KMS-11 (cell line): ENCODE results near the gene EXOC4.

ENCODE experiments used
- H2AFZ ChIP-seq: fragments of 200-600 bp; sonication (generic); 2 replicates; pipeline ENCODE4 v1.6.1; 2016; ENCODE audit warnings: antibody characterized with exemption, mixed run types, low read depth
- H3K27ac ChIP-seq: fragments of 200-600 bp; sonication (generic); 2 replicates; pipeline ENCODE4 v1.6.1; 2016; ENCODE audit warnings: mild to moderate bottlenecking, mixed run types
- H3K27me3 ChIP-seq: fragments of 200-600 bp; sonication (generic); 2 replicates; pipeline ENCODE4 v1.6.1; 2017; ENCODE audit warnings: mild to moderate bottlenecking, low read depth, mixed run types, moderate library complexity; ENCODE audit not compliant: insufficient read depth
- H3K36me3 ChIP-seq: fragments of 200-600 bp; sonication (generic); 2 replicates; pipeline ENCODE4 v1.6.1; 2017; ENCODE audit warnings: mild to moderate bottlenecking, mixed run types; ENCODE audit not compliant: insufficient read depth
- H3K4me1 ChIP-seq: fragments of 200-600 bp; sonication (generic); 2 replicates; pipeline ENCODE4 v1.6.1; 2016; ENCODE audit warnings: mild to moderate bottlenecking, low read depth, mixed run types; ENCODE audit not compliant: poor library complexity, severe bottlenecking
- H3K4me2 ChIP-seq: fragments of 200-600 bp; sonication (generic); 2 replicates; pipeline ENCODE4 v1.7.0; 2016; ENCODE audit warnings: mild to moderate bottlenecking, mixed run types
- H3K4me3 ChIP-seq: fragments of 200-600 bp; sonication (generic); IDR thresholded peaks from 2 replicates; pipeline ENCODE4 v1.6.1; 2017; ENCODE audit warnings: low read depth, low read length, mixed read lengths; ENCODE audit not compliant: insufficient read depth
- H3K79me2 ChIP-seq: fragments of 200-600 bp; sonication (generic); 2 replicates; pipeline ENCODE4 v1.6.1; 2016; ENCODE audit warnings: low read depth, mixed run types; ENCODE audit not compliant: insufficient read depth
- H3K9ac ChIP-seq: fragments of 200-600 bp; sonication (generic); 2 replicates; pipeline ENCODE4 v1.6.1; 2016; ENCODE audit warnings: mild to moderate bottlenecking, mixed run types
- H4K20me1 ChIP-seq: fragments of 200-600 bp; sonication (generic); 2 replicates; pipeline ENCODE4 v1.6.1; 2016; ENCODE audit warnings: mild to moderate bottlenecking, mixed run types; ENCODE audit not compliant: insufficient read depth
- TF ChIP-seq, protein P1 (sequence below): fragments of 200-600 bp; sonication (generic); conservative IDR thresholded peaks from 2 replicates; pipeline ENCODE4 v1.6.1; 2017; ENCODE audit warnings: low read depth, mild to moderate bottlenecking, antibody characterized with exemption, low read length, moderate library complexity, mixed read lengths

Gene EXOC4

DNA sequence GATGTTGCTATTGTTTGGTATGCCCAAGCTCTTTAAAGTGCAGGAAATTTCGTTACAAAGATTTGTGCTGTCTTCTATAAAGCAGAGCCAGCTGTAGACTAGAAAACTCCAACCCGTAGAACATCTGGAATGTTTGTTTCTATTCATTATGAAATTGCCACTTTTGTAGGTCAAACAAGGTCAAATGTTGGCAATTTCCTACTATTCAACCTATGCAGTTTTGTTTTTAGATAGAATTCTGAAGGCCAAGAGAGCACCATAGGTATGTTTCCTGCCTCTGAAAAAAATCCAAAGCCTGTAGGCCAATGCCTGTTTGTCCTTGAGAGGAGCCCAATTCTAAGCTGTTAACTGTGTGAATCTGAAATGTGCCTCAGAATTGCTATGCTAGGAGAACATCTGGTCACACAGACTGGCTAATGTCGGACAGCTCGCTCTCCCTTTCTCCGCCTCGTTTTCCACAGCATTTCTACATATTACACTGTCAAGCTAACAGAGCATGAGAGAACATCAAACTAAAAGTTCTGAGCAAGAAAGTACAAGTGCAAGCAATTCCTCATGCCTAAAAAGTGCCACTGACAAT is 607.1 kb downstream of the EXOC4 start:
- TF ChIP-seq, protein P1, sequence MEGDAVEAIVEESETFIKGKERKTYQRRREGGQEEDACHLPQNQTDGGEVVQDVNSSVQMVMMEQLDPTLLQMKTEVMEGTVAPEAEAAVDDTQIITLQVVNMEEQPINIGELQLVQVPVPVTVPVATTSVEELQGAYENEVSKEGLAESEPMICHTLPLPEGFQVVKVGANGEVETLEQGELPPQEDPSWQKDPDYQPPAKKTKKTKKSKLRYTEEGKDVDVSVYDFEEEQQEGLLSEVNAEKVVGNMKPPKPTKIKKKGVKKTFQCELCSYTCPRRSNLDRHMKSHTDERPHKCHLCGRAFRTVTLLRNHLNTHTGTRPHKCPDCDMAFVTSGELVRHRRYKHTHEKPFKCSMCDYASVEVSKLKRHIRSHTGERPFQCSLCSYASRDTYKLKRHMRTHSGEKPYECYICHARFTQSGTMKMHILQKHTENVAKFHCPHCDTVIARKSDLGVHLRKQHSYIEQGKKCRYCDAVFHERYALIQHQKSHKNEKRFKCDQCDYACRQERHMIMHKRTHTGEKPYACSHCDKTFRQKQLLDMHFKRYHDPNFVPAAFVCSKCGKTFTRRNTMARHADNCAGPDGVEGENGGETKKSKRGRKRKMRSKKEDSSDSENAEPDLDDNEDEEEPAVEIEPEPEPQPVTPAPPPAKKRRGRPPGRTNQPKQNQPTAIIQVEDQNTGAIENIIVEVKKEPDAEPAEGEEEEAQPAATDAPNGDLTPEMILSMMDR, result no peak
- Histone ChIP-seq H3K79me2 (no peaks in the 10 kb centered on the region), H3K27ac (no peak overlapping the region)

DNA sequence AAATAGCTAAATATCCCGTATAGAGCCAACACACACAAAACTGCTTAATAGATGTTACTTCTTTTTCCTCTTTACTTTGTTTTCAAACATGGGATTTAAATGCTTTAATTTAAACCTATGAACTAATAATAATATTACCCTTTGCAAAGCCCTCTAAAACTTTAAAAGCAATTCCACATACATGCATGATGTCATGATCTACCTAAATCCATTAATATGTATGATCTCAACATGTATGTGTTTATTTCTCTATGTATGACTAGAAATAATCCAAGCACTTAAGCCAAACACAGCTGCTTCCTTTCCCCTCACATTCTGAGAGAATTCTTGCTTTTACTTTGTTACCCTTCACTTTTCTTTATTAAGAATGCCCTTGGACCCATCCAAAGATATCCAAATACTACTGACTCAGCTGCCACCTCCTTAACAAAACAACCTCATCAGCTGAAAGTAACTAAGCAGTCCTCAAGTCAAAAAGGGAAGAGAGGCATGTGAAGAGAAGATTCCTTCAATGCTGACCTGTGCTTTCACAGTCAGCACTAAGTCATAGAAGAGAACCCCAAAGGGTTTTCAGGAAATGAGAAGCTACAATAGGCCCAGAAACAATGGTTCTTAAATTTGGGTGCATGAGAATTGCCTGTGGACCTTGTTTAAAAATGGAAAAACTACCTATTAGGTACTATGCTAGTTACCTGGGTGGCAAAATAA is 607.9 kb downstream of the EXOC4 start:
- no peak overlapping the region for H3K27ac ChIP-seq

More for the DNA sequence above, 607.1 kb downstream of the EXOC4 start:
- Histone ChIP-seq H3K4me1 (no peaks in the 10 kb centered on the region), H3K4me2 (no peak overlapping the region), H3K4me3 (no peak overlapping the region), H2AFZ (no peak overlapping the region), H4K20me1 (no peaks in the 10 kb centered on the region), H3K27me3 (no peaks in the 10 kb centered on the region), H3K9ac (no peak overlapping the region), H3K36me3 (no peaks in the 10 kb centered on the region)

GRCh38 chr7:133861876-133862275 is 609.0 kb downstream of the EXOC4 start:
- no peak overlapping the region for H3K27ac ChIP-seq
- TF ChIP-seq, protein P1, result no peak
- H4K20me1 ChIP-seq, result no peaks in the 10 kb centered on the region
- H3K4me2 ChIP-seq, result no peak overlapping the region
- H3K27me3 ChIP-seq, result no peaks in the 10 kb centered on the region
- H2AFZ ChIP-seq, result no peak overlapping the region
- no peaks in the 10 kb centered on the region for H3K36me3 ChIP-seq
- H3K4me3 ChIP-seq, result no peak overlapping the region
- H3K9ac ChIP-seq, result no peak overlapping the region
- H3K4me1 ChIP-seq, result no peaks in the 10 kb centered on the region
- H3K79me2 ChIP-seq, result no peaks in the 10 kb centered on the region

More for the DNA sequence above, 607.9 kb downstream of the EXOC4 start:
- no peaks in the 10 kb centered on the region for H3K27me3 ChIP-seq
- no peak overlapping the region for H3K4me2 ChIP-seq
- no peaks in the 10 kb centered on the region for H3K4me1 ChIP-seq
- no peaks in the 10 kb centered on the region for H4K20me1 ChIP-seq
- TF ChIP-seq, protein P1, result no peak
- no peak overlapping the region for H3K4me3 ChIP-seq
- H3K79me2 ChIP-seq, result no peaks in the 10 kb centered on the region
- no peak overlapping the region for H2AFZ ChIP-seq
- no peaks in the 10 kb centered on the region for H3K36me3 ChIP-seq
- H3K9ac ChIP-seq, result no peak overlapping the region

DNA sequence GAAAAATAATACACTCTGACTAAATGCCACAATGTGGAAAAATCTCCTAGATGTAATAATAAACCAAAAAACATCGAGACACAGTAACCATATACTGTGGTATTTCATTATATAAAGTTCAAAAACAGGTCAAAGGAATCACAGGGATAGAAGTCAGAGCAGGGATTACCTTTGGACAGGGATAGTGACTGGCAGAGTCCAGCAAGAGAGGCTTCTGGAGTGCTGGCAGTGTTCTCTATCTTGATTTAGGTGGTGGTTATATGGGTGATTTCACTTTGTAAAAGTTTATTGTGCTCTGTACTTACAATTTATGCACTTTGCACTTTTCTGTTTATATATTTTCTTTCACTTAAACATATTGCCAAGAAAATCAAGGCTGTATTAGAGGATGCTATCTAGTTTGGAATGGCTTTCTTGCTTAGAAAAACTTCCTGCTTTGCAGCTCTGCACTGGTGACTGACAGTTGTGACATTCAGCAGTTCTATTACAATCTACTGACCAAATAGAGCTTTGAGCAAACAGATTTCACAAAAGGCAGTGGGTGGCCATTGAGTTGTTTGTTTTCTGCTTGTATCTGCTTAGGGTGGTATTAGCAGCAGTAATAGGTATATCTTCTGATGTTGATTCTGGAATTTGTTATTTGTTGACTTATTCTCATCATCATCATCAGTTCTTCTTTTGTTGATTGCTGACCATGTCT is 610.6 kb downstream of the EXOC4 start:
- Histone ChIP-seq H3K4me1 (no peaks in the 10 kb centered on the region), H3K4me3 (no peak overlapping the region), H3K9ac (no peak overlapping the region), H3K27ac (no peak overlapping the region), H2AFZ (no peak overlapping the region), H3K79me2 (no peaks in the 10 kb centered on the region), H3K36me3 (no peaks in the 10 kb centered on the region), H4K20me1 (no peaks in the 10 kb centered on the region), H3K4me2 (no peak overlapping the region), H3K27me3 (no peaks in the 10 kb centered on the region)
- TF ChIP-seq, protein P1, result no peak
